HFFc6 (cell line): ENCODE measurements around the gene ARHGEF3. TPM values are rescaled to one million over a fixed set of nuclear protein-coding genes. Genes with fewer than 3 reads are reported as not detected.

Experiments used
- DNase-seq: peaks from one replicate; pipeline ENCODE4 v3.0.0-alpha.2; 2018
- H3K27ac Mint-ChIP-seq: 2 replicates; pipeline ENCODE4 v1.8.0; 2020; ENCODE audit warnings: mild to moderate bottlenecking, mixed read lengths
- H3K27me3 Mint-ChIP-seq: 2 replicates; pipeline ENCODE4 v1.8.0; 2021; ENCODE audit warnings: mild to moderate bottlenecking, moderate library complexity, mixed read lengths; ENCODE audit not compliant: insufficient read depth
- H3K36me3 Mint-ChIP-seq: 2 replicates; pipeline ENCODE4 v1.8.0; 2021; ENCODE audit warnings: low read depth, mixed read lengths
- H3K4me1 Mint-ChIP-seq: 2 replicates; pipeline ENCODE4 v1.8.0; 2020; ENCODE audit warnings: low read depth, mixed read lengths
- H3K4me3 Mint-ChIP-seq: 2 replicates; pipeline ENCODE4 v1.8.0; 2020; ENCODE audit warnings: mild to moderate bottlenecking, moderate library complexity, mixed read lengths
- H3K9me3 Mint-ChIP-seq: 2 replicates; pipeline ENCODE4 v1.8.0; 2020; ENCODE audit warnings: mild to moderate bottlenecking, mixed read lengths
- total RNA-seq, 6 experiments: library from RNA; stranded (reverse); fragmentation: NEBNext Ultra II Directional; extraction: Animal tissue kit (Norgen Biotek cat#: 25700); gene quantifications; 2 replicates in 1 of 6; 3 replicates in 5 of 6; pipeline ENCODE4 v1.2.3, GENCODE V29; 2021
- TF ChIP-seq, protein P1 (sequence below): fragments of 200-600 bp; sonication (generic); IDR thresholded peaks from 2 replicates; pipeline ENCODE4 v1.5.0; 2021; ENCODE audit warnings: antibody characterized with exemption, mild to moderate bottlenecking

The ARHGEF3 gene
- total RNA-seq, 6 experiments from 2014 or later = 1.7 to 5.9 (median 2.4) TPM

DNA sequence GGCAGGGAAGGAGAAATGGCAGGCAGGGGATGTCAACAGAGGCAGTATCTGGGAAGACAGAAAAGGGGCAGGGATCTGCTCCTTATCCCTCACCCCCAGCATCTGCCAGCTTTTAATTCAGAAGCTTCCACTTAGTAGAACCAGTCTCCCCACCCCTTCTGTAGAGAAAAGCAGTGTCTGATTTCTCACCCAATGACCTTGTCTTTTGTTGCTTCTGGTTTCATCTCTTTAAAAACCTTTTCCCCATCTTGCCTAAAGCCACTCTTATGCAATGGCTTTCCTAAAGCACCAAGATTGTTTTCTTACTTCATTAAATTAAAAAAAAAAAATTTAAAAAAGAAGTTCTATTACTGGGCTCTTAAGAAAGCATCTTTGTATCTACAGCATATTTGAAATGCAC is 27.8 kb downstream of the ARHGEF3 start:
- DNase-seq = no peak
- Mint-ChIP-seq H3K4me1 (peaks cover 21% of the 10 kb centered on the region), H3K4me3 (no peak overlapping the region), H3K9me3 (no peaks in the 10 kb centered on the region), H3K27ac (no peak overlapping the region), H3K27me3 (peaks cover 3% of the 10 kb centered on the region; the same call in 1 of the 2 replicates), H3K36me3 (no peaks in the 10 kb centered on the region; the same call in 1 of the 2 replicates)
- TF ChIP-seq, protein P1, sequence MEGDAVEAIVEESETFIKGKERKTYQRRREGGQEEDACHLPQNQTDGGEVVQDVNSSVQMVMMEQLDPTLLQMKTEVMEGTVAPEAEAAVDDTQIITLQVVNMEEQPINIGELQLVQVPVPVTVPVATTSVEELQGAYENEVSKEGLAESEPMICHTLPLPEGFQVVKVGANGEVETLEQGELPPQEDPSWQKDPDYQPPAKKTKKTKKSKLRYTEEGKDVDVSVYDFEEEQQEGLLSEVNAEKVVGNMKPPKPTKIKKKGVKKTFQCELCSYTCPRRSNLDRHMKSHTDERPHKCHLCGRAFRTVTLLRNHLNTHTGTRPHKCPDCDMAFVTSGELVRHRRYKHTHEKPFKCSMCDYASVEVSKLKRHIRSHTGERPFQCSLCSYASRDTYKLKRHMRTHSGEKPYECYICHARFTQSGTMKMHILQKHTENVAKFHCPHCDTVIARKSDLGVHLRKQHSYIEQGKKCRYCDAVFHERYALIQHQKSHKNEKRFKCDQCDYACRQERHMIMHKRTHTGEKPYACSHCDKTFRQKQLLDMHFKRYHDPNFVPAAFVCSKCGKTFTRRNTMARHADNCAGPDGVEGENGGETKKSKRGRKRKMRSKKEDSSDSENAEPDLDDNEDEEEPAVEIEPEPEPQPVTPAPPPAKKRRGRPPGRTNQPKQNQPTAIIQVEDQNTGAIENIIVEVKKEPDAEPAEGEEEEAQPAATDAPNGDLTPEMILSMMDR = no peak

DNA sequence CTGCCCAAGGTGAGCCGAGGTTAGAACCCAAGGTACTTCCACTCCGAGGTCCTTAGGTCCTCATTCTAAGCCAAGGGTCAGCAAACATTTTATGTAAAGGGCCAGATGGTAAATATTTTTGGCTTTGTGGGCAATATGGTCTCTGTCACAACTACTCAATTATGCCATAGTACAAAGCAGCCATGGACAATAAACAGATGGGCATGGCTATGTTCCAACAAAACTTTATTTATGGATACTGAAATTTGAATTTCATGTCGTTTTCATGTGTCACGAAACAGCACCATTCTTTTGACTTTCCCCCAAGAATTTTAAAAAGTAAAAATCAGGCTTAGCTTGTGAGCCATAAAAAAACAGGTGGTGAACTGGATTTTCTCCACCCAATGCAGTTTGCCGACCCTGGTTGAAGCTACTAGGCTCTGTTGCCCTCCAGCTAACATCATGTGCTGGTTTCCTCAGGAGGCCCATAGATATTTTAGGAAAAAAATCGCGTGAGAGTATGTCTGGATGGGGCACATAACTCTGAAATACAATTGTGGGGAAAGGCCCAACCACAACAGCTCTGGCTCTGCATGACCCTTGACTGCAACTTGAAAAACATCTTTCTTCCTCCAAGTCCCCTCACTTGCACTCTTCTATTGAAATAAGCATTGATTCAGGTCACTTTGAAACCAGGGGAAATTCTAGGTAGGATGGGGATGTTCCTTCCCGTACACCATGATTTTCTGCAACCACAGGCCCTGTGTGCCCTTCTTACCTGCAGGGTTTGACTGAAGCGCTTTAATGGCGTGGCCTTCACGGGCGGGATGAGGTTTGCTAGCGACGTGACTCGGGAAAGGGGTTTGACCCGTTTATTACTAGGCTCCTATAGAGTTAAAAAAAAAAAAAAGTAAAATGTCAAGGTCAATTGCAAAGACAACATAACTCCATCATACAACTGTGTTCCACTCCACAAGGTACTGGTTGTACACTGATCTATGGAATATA is 28.5 kb downstream of the ARHGEF3 start:
- DNase-seq = no peak
- Mint-ChIP-seq H3K27ac (no peak overlapping the region), H3K36me3 (no peaks in the 10 kb centered on the region; the same call in 1 of the 2 replicates), H3K27me3 (peaks cover 3% of the 10 kb centered on the region; the same call in 1 of the 2 replicates), H3K4me1 (peaks cover 21% of the 10 kb centered on the region), H3K9me3 (no peaks in the 10 kb centered on the region), H3K4me3 (no peak overlapping the region)
- TF ChIP-seq, protein P1 = no peak

DNA sequence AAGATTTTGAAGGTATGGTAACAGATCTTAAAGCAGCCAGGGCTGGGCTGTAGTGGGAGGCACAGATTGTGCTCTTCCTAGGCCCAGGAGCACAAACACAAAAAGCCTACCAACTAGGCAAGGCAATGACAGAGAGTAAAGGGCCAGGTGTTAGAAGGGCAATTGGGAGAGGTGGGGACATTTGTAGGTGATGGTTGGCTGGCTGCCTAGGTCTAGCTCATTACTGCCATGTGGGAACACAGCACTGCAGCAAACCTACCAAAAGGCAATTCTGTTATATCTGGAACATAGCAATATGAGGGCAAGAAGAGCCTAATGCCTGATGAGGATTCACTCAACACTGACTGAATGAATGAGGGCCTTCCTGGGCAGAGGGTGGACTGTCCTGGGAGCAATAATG is 30.4 kb downstream of the ARHGEF3 start:
- H3K4me3 Mint-ChIP-seq = no peak overlapping the region

DNA sequence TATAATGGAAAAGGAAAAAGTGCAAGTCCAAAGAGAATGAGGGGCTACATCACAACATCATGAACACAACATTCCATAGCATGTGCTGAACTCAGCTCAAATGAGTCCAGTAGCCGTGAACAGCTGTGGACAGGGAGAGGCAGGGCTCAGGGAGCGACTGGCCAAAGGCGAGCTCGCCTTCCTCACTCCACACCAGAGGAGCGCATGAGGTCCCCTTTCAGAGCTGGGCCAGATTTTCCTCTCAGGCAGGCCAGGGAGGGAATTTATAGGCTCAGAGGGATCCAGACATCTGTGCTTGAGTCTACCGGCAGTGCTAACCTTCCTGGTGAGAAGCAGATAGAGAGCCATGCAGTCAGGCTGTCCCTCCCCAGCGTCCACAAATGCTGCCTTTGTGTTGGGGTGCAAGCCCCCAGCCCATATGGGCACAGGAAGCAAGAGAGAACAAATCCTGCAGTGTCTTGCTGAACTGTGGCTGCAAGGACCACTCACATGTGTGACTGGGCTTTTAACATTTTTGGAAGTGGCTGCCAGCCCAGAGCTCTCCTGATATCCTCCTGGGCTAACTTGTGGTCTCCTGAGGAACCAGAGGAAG is 32.5 kb downstream of the ARHGEF3 start:
- Mint-ChIP-seq H3K9me3 (no peaks in the 10 kb centered on the region), H3K36me3 (no peaks in the 10 kb centered on the region; the same call in 1 of the 2 replicates), H3K27ac (no peak overlapping the region), H3K4me1 (no peaks in the 10 kb centered on the region), H3K27me3 (no peaks in the 10 kb centered on the region; the same call in 1 of the 2 replicates), H3K4me3 (no peak overlapping the region)
- TF ChIP-seq, protein P1 = no peak
- DNase-seq = no peak

More for the DNA sequence above, 30.4 kb downstream of the ARHGEF3 start:
- Mint-ChIP-seq H3K4me1 (peaks cover 14% of the 10 kb centered on the region), H3K9me3 (no peaks in the 10 kb centered on the region), H3K27me3 (no peaks in the 10 kb centered on the region; the same call in 1 of the 2 replicates), H3K27ac (no peak overlapping the region), H3K36me3 (no peaks in the 10 kb centered on the region; the same call in 1 of the 2 replicates)
- TF ChIP-seq, protein P1 = no peak
- DNase-seq = no peak

DNA sequence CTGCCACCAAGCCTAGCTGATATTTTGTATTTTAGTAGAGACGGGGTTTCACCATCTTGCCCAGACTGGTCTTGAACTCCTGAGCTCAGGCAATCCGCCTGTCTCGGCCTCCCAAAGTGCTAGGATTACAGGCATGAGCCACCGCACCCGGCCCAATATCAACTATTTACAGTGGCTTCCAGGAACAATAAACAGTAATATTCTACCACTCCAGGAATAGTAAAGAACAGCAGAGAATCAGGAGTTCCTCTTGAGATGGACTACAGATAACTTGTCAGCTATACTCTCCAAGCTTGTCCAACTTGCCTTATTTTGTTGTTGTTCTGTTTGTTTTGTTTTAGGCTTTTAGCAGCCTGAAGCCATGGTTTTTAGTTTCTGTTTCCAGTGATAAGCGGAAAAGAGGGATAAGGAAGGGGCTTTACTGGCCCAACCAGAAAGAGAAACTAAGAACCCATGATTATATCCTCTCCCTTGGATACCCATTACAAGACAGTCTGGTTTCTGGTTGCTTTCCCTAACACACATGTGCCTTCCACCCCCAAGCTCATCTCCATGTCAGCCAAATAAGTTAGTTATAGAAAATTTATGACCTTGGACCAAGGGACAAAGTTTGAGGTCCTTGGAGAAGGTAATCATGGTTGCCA is 36.7 kb downstream of the ARHGEF3 start:
- Mint-ChIP-seq H3K4me1 (peaks cover 14% of the 10 kb centered on the region), H3K9me3 (no peaks in the 10 kb centered on the region), H3K36me3 (no peaks in the 10 kb centered on the region), H3K27ac (no peak overlapping the region), H3K27me3 (no peaks in the 10 kb centered on the region), H3K4me3 (no peak overlapping the region)
- TF ChIP-seq, protein P1 = no peak
- no peak for DNase-seq
